Skeletal muscle satellite cell (primary cell): ENCODE measurements around the gene SNX8.
"Not testable (repeated sequence)": the region's sequence is repeated elsewhere in the genome, so short reads cannot be mapped to it uniquely, and the experiment has no call there.

Experiments used
- H3K27me3 ChIP-seq: 2 replicates; pipeline ENCODE4 v1.7.0; 2013; ENCODE audit warnings: low read length; ENCODE audit not compliant: control insufficient read depth, insufficient read depth
- H3K36me3 ChIP-seq: 2 replicates; pipeline ENCODE4 v1.7.0; 2013; ENCODE audit warnings: mild to moderate bottlenecking, control low read depth, low read length; ENCODE audit not compliant: insufficient read depth
- H3K4me1 ChIP-seq: 2 replicates; pipeline ENCODE4 v1.7.0; 2013; ENCODE audit warnings: low read length; ENCODE audit not compliant: control insufficient read depth, insufficient read depth
- H3K4me2 ChIP-seq: 2 replicates; pipeline ENCODE4 v1.7.0; 2013; ENCODE audit warnings: mild to moderate bottlenecking, low read length
- H3K4me3 ChIP-seq: 2 replicates; pipeline ENCODE4 v1.7.0; 2013; ENCODE audit warnings: low read length
- H3K9ac ChIP-seq: 2 replicates; pipeline ENCODE4 v1.7.0; 2013; ENCODE audit warnings: mild to moderate bottlenecking, low read depth, low read length, moderate library complexity
- H3K9me3 ChIP-seq: replicated peaks from 2 replicates; pipeline ENCODE4 v1.7.0; 2013; ENCODE audit warnings: mild to moderate bottlenecking, control low read depth, low read length

SNX8 gene

GRCh38 chr7:2270495-2270894 lies 43.7 kb downstream of the SNX8 start:
- Histone ChIP-seq H3K27me3 (no peaks in the 10 kb centered on the region), H3K4me2 (no peak overlapping the region), H3K9me3 (no peaks in the 10 kb centered on the region), H3K4me1 (no peaks in the 10 kb centered on the region), H3K4me3 (no peak overlapping the region), H3K9ac (no peak overlapping the region), H3K36me3 (peaks cover 20% of the 10 kb centered on the region)

- Histone ChIP-seq H3K4me2 (no peak overlapping the region), H3K4me3 (no peak overlapping the region), H3K9me3 (no peaks in the 10 kb centered on the region), H3K9ac (no peak overlapping the region), H3K27me3 (no peaks in the 10 kb centered on the region), H3K4me1 (no peaks in the 10 kb centered on the region), H3K36me3 (peaks cover 22% of the 10 kb centered on the region)
Measured at GRCh38 chr7:2269991-2270460, 44.2 kb downstream of the SNX8 start.

- not testable (repeated sequence) for H3K4me3 ChIP-seq, H3K4me1 ChIP-seq, H3K27me3 ChIP-seq, H3K9ac ChIP-seq, H3K4me2 ChIP-seq, H3K9me3 ChIP-seq
- H3K36me3 ChIP-seq: peaks cover 21% of the 10 kb centered on the region
Measured at GRCh38 chr7:2269089-2269990, 44.9 kb downstream of the SNX8 start.

- Histone ChIP-seq H3K4me2 (no peak overlapping the region), H3K36me3 (peaks cover 35% of the 10 kb centered on the region), H3K4me3 (no peak overlapping the region), H3K27me3 (no peaks in the 10 kb centered on the region), H3K9me3 (no peaks in the 10 kb centered on the region), H3K4me1 (no peaks in the 10 kb centered on the region), H3K9ac (no peak overlapping the region)
Measured at GRCh38 chr7:2266911-2267310, 47.3 kb downstream of the SNX8 start.

GRCh38 chr7:2264158-2264557 lies 50.1 kb downstream of the SNX8 start:
- H3K27me3 ChIP-seq: no peaks in the 10 kb centered on the region
- no peak overlapping the region for H3K4me3 ChIP-seq
- H3K36me3 ChIP-seq: peaks cover 22% of the 10 kb centered on the region
- no peaks in the 10 kb centered on the region for H3K9me3 ChIP-seq
- no peak overlapping the region for H3K4me2 ChIP-seq
- H3K4me1 ChIP-seq: no peaks in the 10 kb centered on the region
- H3K9ac ChIP-seq: no peak overlapping the region

- Histone ChIP-seq H3K36me3 (peaks cover 22% of the 10 kb centered on the region), H3K4me1 (no peaks in the 10 kb centered on the region), H3K9ac (no peak overlapping the region), H3K4me3 (no peak overlapping the region), H3K4me2 (no peak overlapping the region), H3K9me3 (no peaks in the 10 kb centered on the region), H3K27me3 (no peaks in the 10 kb centered on the region)
Measured at GRCh38 chr7:2263176-2263575, 51.1 kb downstream of the SNX8 start.

GRCh38 chr7:2261611-2262010 lies 52.6 kb downstream of the SNX8 start:
- Histone ChIP-seq H3K4me2 (no peak overlapping the region), H3K4me1 (no peaks in the 10 kb centered on the region), H3K9me3 (no peaks in the 10 kb centered on the region), H3K27me3 (no peaks in the 10 kb centered on the region), H3K4me3 (no peak overlapping the region), H3K36me3 (peaks cover 29% of the 10 kb centered on the region), H3K9ac (no peak overlapping the region)

GRCh38 chr7:2260820-2261219 lies 53.4 kb downstream of the SNX8 start:
- H3K9me3 ChIP-seq: no peaks in the 10 kb centered on the region
- H3K4me3 ChIP-seq: no peak overlapping the region
- peaks cover 31% of the 10 kb centered on the region for H3K36me3 ChIP-seq
- H3K4me1 ChIP-seq: no peaks in the 10 kb centered on the region
- no peak overlapping the region for H3K9ac ChIP-seq
- no peak overlapping the region for H3K4me2 ChIP-seq
- H3K27me3 ChIP-seq: no peaks in the 10 kb centered on the region

GRCh38 chr7:2259480-2259879 lies 54.8 kb downstream of the SNX8 start:
- H3K9ac ChIP-seq: no peak overlapping the region
- H3K9me3 ChIP-seq: no peaks in the 10 kb centered on the region
- H3K4me2 ChIP-seq: no peak overlapping the region
- H3K4me1 ChIP-seq: no peaks in the 10 kb centered on the region
- H3K4me3 ChIP-seq: no peak overlapping the region
- H3K36me3 ChIP-seq: peaks cover 29% of the 10 kb centered on the region
- H3K27me3 ChIP-seq: no peaks in the 10 kb centered on the region

GRCh38 chr7:2258661-2259365 lies 55.4 kb downstream of the SNX8 start:
- Histone ChIP-seq H3K36me3 (peaks cover 24% of the 10 kb centered on the region), H3K27me3 (no peaks in the 10 kb centered on the region), H3K4me3 (no peak overlapping the region), H3K9ac (no peak overlapping the region), H3K9me3 (no peaks in the 10 kb centered on the region), H3K4me2 (no peak overlapping the region), H3K4me1 (no peaks in the 10 kb centered on the region)

- H3K4me2 ChIP-seq: no peak overlapping the region
- no peaks in the 10 kb centered on the region for H3K4me1 ChIP-seq
- H3K36me3 ChIP-seq: peaks cover 25% of the 10 kb centered on the region
- no peaks in the 10 kb centered on the region for H3K9me3 ChIP-seq
- no peak overlapping the region for H3K4me3 ChIP-seq
- no peak overlapping the region for H3K9ac ChIP-seq
- H3K27me3 ChIP-seq: no peaks in the 10 kb centered on the region
Measured at GRCh38 chr7:2257651-2258050, 56.6 kb downstream of the SNX8 start.
